K562 (cell line): ENCODE results near the gene GMIP. TPM values are rescaled to one million over a fixed set of nuclear protein-coding genes. Genes with fewer than 3 reads are reported as not detected.

ENCODE experiments used
- C11orf30 ChIP-seq: fragments of 450-650 bp; IDR thresholded peaks from 2 replicates; pipeline ENCODE4 v1.6.1; 2016; ENCODE audit warnings: low read depth, mild to moderate bottlenecking
- DIDO1 ChIP-seq: fragments of 450-650 bp; IDR thresholded peaks from 2 replicates; pipeline ENCODE4 v1.6.1; 2016; ENCODE audit warnings: low read depth, missing biosample characterization, missing genetic modification characterization
- E2F3 ChIP-seq: fragments of 250-450 bp; sonication (Bioruptor Pico); IDR thresholded peaks from 2 replicates; pipeline ENCODE4 v1.4.0; 2020; ENCODE audit warnings: mild to moderate bottlenecking
- ERF ChIP-seq: fragments of 450-650 bp; formaldehyde crosslinking; IDR thresholded peaks from 2 replicates; pipeline ENCODE4 v1.4.0; 2020; ENCODE audit warnings: mild to moderate bottlenecking, mixed read lengths
- JUN ChIP-seq, 2 experiments: sonication (generic) in 1 of 2; formaldehyde crosslinking in 1 of 2; IDR thresholded peaks; 2 replicates each; pipeline versions ENCODE4 v1.6.1 to v1.8.0; 2012 to 2022; ENCODE audit warnings: borderline replicate concordance in 2 of 2, mild to moderate bottlenecking in 2 of 2, improper control_type of control experiment in 1 of 2, low read depth in 1 of 2, low read length in 1 of 2, missing genetic modification reagents in 1 of 2
- MCM3 ChIP-seq: fragments of 450-650 bp; IDR thresholded peaks from 2 replicates; pipeline ENCODE4 v1.6.1; 2016
- NELFE ChIP-seq: IDR thresholded peaks from 2 replicates; pipeline ENCODE4 v1.6.1; 2011; ENCODE audit warnings: mild to moderate bottlenecking; ENCODE audit not compliant: insufficient read depth, insufficient read length
- NFE2L1 ChIP-seq: fragments of 450-650 bp; IDR thresholded peaks from 2 replicates; pipeline ENCODE4 v1.6.1; 2016; ENCODE audit warnings: missing genetic modification characterization, low read depth, mild to moderate bottlenecking, missing compliant biosample characterization, moderate library complexity, borderline replicate concordance
- PRMT5 ChIP-seq: sonication (generic); formaldehyde crosslinking; IDR thresholded peaks from 2 replicates; pipeline ENCODE4 v1.5.0; 2020; ENCODE audit warnings: missing genetic modification reagents
- SIN3A ChIP-seq, 2 experiments: fragments of 150-350 bp in 1 of 2; IDR thresholded peaks; 2 replicates each; pipeline ENCODE4 v1.6.1; 2011 to 2016; ENCODE audit warnings: borderline replicate concordance in 2 of 2, low read depth in 2 of 2, low read length in 2 of 2, mild to moderate bottlenecking in 2 of 2, moderate library complexity in 2 of 2; ENCODE audit not compliant: control insufficient read depth in 1 of 2
- SIN3B ChIP-seq: fragments of 450-650 bp; IDR thresholded peaks from 2 replicates; pipeline ENCODE4 v1.6.1; 2017; ENCODE audit warnings: low read depth, mild to moderate bottlenecking, moderate library complexity
- TAF1 ChIP-seq: IDR thresholded peaks from 2 replicates; pipeline ENCODE4 v1.6.1; 2011; ENCODE audit warnings: mild to moderate bottlenecking, low read length, moderate library complexity; ENCODE audit not compliant: insufficient read depth, control insufficient read depth, severe bottlenecking; ENCODE audit errors: extremely low read depth
- ZKSCAN1 ChIP-seq: fragments of 150-350 bp; IDR thresholded peaks from 2 replicates; pipeline ENCODE4 v1.6.1; 2016; ENCODE audit warnings: low read depth, low read length
- ZNF134 ChIP-seq: fragments of 250-450 bp; sonication (Bioruptor Pico); conservative IDR thresholded peaks from 2 replicates; pipeline ENCODE4 v1.4.0; 2020
- ZNF239 ChIP-seq: fragments of 250-450 bp; sonication (Bioruptor Pico); IDR thresholded peaks from 2 replicates; pipeline ENCODE4 v1.4.0; 2020; ENCODE audit warnings: mild to moderate bottlenecking
- ZNF253 ChIP-seq: fragments of 250-450 bp; sonication (Bioruptor Pico); conservative IDR thresholded peaks from 2 replicates; pipeline ENCODE4 v1.6.1; 2021; ENCODE audit warnings: mild to moderate bottlenecking
- polyA plus RNA-seq, 8 experiments: library from polyadenylated mRNA; depleted of rRNA in 4 of 8; stranded (reverse) in 5 of 8; unstranded in 3 of 8; fragments of >200 nt; fragmentation: Nextera tagmentation in 2 of 8; fragmentation: Illumina TruSeq in 1 of 8; extraction: Ambion mirVana in 2 of 8; extraction: Trizol in 1 of 8; gene quantifications; 2 replicates each; pipeline versions ENCODE4 v1.2.1 to v1.2.3, GENCODE V29; 2011 to 2014; ENCODE audit warnings: inconsistent platforms in 1 of 8, missing spikeins in 1 of 8
- total RNA-seq, 7 experiments: library from RNA; depleted of rRNA in 6 of 7; stranded (reverse); fragments of >200 nt in 6 of 7; fragmentation: Illumina TruSeq in 2 of 7; extraction: Trizol in 2 of 7; gene quantifications; 2 replicates each; pipeline versions ENCODE4 v1.2.1 to v1.2.3, GENCODE V29; 2011 to 2021; ENCODE audit warnings: low replicate concordance in 1 of 7

GMIP gene
- total and polyA plus RNA-seq, 9 of the 15 experiments (the other 6 are each of a cell fraction or from before 2014, with no cell fraction given) = 0.14 to 15.8 (median 3.2) TPM

- TF ChIP-seq ZNF239 (peak; percentile 63; the same call in 1 of the 2 replicates), MCM3 (no peak), E2F3 (CRISPR knock-in tag) (peak; percentile 52; the same call in 1 of the 2 replicates), DIDO1 (tag) (no peak), PRMT5 (CRISPR knock-in tag) (no peak), ERF (CRISPR knock-in tag) (peak; percentile 68; the same call in 1 of the 2 replicates), NFE2L1 (tag) (no peak), ZKSCAN1 (peak; percentile 60; the same call in 1 of the 2 replicates), ZNF134 (CRISPR knock-in tag) (peak; percentile 61; the same call in 1 of the 2 replicates), NELFE (no peak), SIN3A (IDR thresholded peaks at IDR 0.05; ENCODE audit: borderline replicate concordance in 2 of 2, control insufficient read depth in 1 of 2, low read depth in 2 of 2, low read length in 2 of 2) (peak in 1 of 2 experiments; percentile 44; a peak in 1 of 4 replicates), JUN (IDR thresholded peaks at IDR 0.05; ENCODE audit: borderline replicate concordance, low read depth, low read length) (no peak), JUN (CRISPR knock-in tag; IDR thresholded peaks at IDR 0.05; ENCODE audit: borderline replicate concordance) (no peak), ZNF253 (CRISPR knock-in tag) (no peak), C11orf30 (peak; percentile 66), SIN3B (peak; percentile 92), TAF1 (peak; percentile 93)
Measured at GRCh38 chr19:19663256-19664120, 20.0 kb upstream of the GMIP start, which contains the start of gene ATP13A1 (continued).
